B cell (primary cell): Measurements from ENCODE around the gene TPSG1. TPM values are rescaled to one million over a fixed set of nuclear protein-coding genes. Genes with fewer than 3 reads are reported as not detected.

Source experiments
- ATAC-seq: fragments of 200-7000 bp; cut with Tn5 transposase; one replicate; pipeline ENCODE4 v1.10.0; 2021; ENCODE audit warnings: low read depth, mild to moderate bottlenecking, moderate number of reproducible peaks, moderate library complexity
- CTCF ChIA-PET: fragments of 350-600 bp; sonication (Branson Sonifier 250); formaldehyde crosslinking; loops from one replicate; lab custom pipeline; 2021; ENCODE audit warnings: antibody characterized with exemption, inconsistent platforms; lab: Charles Lee
- POLR2A ChIA-PET: fragments of 350-600 bp; sonication (Branson Sonifier 250); formaldehyde crosslinking; loops from one replicate; lab custom pipeline; 2021; ENCODE audit warnings: antibody characterized with exemption; lab: Charles Lee
- DNase-seq: peaks from one replicate; pipeline ENCODE4 v3.0.0; 2013
- H2AFZ ChIP-seq: 2 replicates; pipeline ENCODE4 v1.6.1; 2012; ENCODE audit warnings: mild to moderate bottlenecking, low read depth, low read length; ENCODE audit not compliant: insufficient read depth, poor library complexity, severe bottlenecking
- H3K27ac ChIP-seq, 2 donors: 1 replicate in 1 of 2; 2 replicates in 1 of 2; pipeline ENCODE4 v1.5.1; 2012 to 2013; ENCODE audit warnings: low read length in 2 of 2, mild to moderate bottlenecking in 2 of 2, moderate library complexity in 1 of 2
- H3K27me3 ChIP-seq, 4 experiments: fragments of 200-600 bp in 1 of 4; sonication (generic) in 1 of 4; replicated peaks in 1 of 4; 1 replicate in 2 of 4; 2 replicates in 2 of 4; pipeline versions ENCODE4 v1.6.1 to v1.7.0; 2013 to 2016; ENCODE audit warnings: low read length in 3 of 4, mild to moderate bottlenecking in 2 of 4, mixed read lengths in 1 of 4, moderate library complexity in 1 of 4; ENCODE audit not compliant: insufficient read depth in 4 of 4, control insufficient read depth in 3 of 4; ENCODE audit errors: control extremely low read depth in 1 of 4
- H3K36me3 ChIP-seq, 2 experiments: replicated peaks in 1 of 2; 1 replicate in 1 of 2; 2 replicates in 1 of 2; pipeline versions ENCODE4 v1.6.1 to v1.7.1; 2013; ENCODE audit warnings: low read length in 1 of 2; ENCODE audit not compliant: insufficient read depth in 2 of 2, control insufficient read depth in 1 of 2; ENCODE audit errors: control extremely low read depth in 1 of 2, extremely low read depth in 1 of 2
- H3K4me1 ChIP-seq, 2 donors: fragments of 200-600 bp in 1 of 2; sonication (generic) in 1 of 2; 1 replicate in 1 of 2; 2 replicates in 1 of 2; pipeline versions ENCODE4 v1.5.1 to v1.6.1; 2013 to 2017; ENCODE audit warnings: low read length in 2 of 2; ENCODE audit not compliant: control insufficient read depth in 2 of 2, insufficient read depth in 2 of 2
- H3K4me2 ChIP-seq: replicated peaks from 2 replicates; pipeline ENCODE3; 2012; ENCODE audit warnings: mild to moderate bottlenecking, low read depth, low read length; ENCODE audit not compliant: poor library complexity, severe bottlenecking
- H3K4me3 ChIP-seq, 5 experiments: fragments of 200-600 bp in 1 of 5; sonication (generic) in 1 of 5; 1 replicate in 3 of 5; 2 replicates in 2 of 5; pipeline versions ENCODE4 v1.5.1 to v1.7.0; 2011 to 2016; ENCODE audit warnings: low read length in 4 of 5, mild to moderate bottlenecking in 4 of 5, low read depth in 2 of 5, control low read depth in 1 of 5, moderate library complexity in 1 of 5; ENCODE audit not compliant: insufficient read depth in 1 of 5; ENCODE audit errors: control extremely low read depth in 1 of 5, extremely low read depth in 1 of 5
- H3K79me2 ChIP-seq: fragments of 200-600 bp; sonication (generic); one replicate; pipeline ENCODE4 v1.6.0; 2016; ENCODE audit warnings: low read length; ENCODE audit not compliant: control insufficient read depth, insufficient read depth
- H3K9ac ChIP-seq: fragments of 200-600 bp; sonication (generic); 2 replicates; pipeline ENCODE4 v1.6.1; 2017; ENCODE audit warnings: mild to moderate bottlenecking, low read length, moderate library complexity
- H3K9me3 ChIP-seq, 3 donors: one replicate each; pipeline versions ENCODE4 v1.6.1 to v1.7.1; 2013; ENCODE audit warnings: low read length in 2 of 3; ENCODE audit not compliant: control insufficient read depth in 2 of 3, insufficient read depth in 1 of 3; ENCODE audit errors: control extremely low read depth in 1 of 3
- H4K20me1 ChIP-seq: 2 replicates; pipeline ENCODE4 v1.6.0; 2012; ENCODE audit warnings: mild to moderate bottlenecking, low read length; ENCODE audit not compliant: insufficient read depth, control insufficient read depth, poor library complexity, severe bottlenecking
- H3K27ac Mint-ChIP-seq: one replicate; pipeline ENCODE4 v1.8.0; 2021; ENCODE audit warnings: mixed read lengths
- H3K27me3 Mint-ChIP-seq: one replicate; pipeline ENCODE4 v1.8.0; 2021; ENCODE audit warnings: mixed read lengths
- H3K4me1 Mint-ChIP-seq: one replicate; pipeline ENCODE4 v1.8.0; 2021; ENCODE audit warnings: mixed read lengths
- H3K4me3 Mint-ChIP-seq: one replicate; pipeline ENCODE4 v1.8.0; 2021; ENCODE audit warnings: mixed read lengths
- H3K9me3 Mint-ChIP-seq: one replicate; pipeline ENCODE4 v1.8.0; 2022; ENCODE audit warnings: mixed read lengths; ENCODE audit not compliant: insufficient read depth
- EZH2 ChIP-seq: IDR thresholded peaks from 2 replicates; pipeline ENCODE4 v1.6.1; 2012; ENCODE audit warnings: borderline replicate concordance, low read depth, mild to moderate bottlenecking, moderate library complexity, low read length; ENCODE audit not compliant: insufficient read depth, poor library complexity, severe bottlenecking
- WGBS: methylation state at CpG from one replicate; pipeline ENCODE4 v1.1.5; 2013; ENCODE audit warnings: missing lambda C conversion rate; ENCODE audit not compliant: insufficient coverage; 5-methylcytosine and 5-hydroxymethylcytosine counted together
- intact Hi-C: fragments of 100-400 bp; cut with micrococcal nuclease; formaldehyde crosslinking; loops from one replicate; pipeline ENCODE4 v1.10.0; 2022
- polyA plus RNA-seq: library from polyadenylated mRNA; depleted of rRNA; stranded (reverse); fragments of >200 nt; gene quantifications from 2 replicates; pipeline ENCODE4 v1.2.3, GENCODE V29; 2012
- total RNA-seq, 2 donors: library from RNA; stranded (reverse); fragments of 120-200 nt in 1 of 2; gene quantifications; 1 replicate in 1 of 2; 2 replicates in 1 of 2; pipeline versions ENCODE4 v1.2.3 to v1.2.4, GENCODE V29; 2013 to 2022
- TF ChIP-seq, protein P1 (sequence below): fragments of 200-600 bp; IDR thresholded peaks from one replicate; pipeline ENCODE4 v1.8.0; 2022; ENCODE audit warnings: antibody characterized with exemption, mild to moderate bottlenecking

TPSG1 gene
- total and polyA plus RNA-seq, 2 donors (not counting 1 experiment from before 2014, with no cell fraction given) = not detected

DNA sequence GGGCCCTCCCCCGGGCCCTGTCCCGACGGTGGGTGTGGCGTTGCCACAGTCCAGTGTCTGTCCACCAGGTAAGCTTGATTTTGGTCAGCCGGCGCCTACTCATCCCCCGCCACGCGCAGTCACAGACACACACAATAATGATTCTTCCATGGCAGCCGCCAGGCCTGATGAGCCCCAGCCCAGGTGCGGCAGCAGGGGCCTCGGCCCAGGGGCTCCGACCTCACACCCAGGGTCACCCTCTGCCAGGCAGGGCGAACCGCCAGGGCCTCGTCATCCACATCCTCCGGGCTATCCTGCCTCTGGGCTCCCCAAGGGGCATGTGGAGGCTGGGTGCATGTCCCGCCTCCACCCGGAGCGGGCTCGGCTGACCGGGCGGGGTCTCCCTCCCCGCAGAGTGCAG, 7.5 kb downstream of the TPSG1 start:
- Mint-ChIP-seq H3K4me3 (no peak overlapping the region), H3K27ac (no peak overlapping the region), H3K4me1 (no peaks in the 10 kb centered on the region), H3K27me3 (no peaks in the 10 kb centered on the region), H3K9me3 (no peaks in the 10 kb centered on the region)
- intact Hi-C loops = no loop called here
- no peaks in the 10 kb centered on the region for H3K36me3 ChIP-seq
- H3K27me3 ChIP-seq = no peaks in the 10 kb centered on the region
- H3K4me1 ChIP-seq = no peaks in the 10 kb centered on the region
- CTCF ChIA-PET = no interaction called here
- POLR2A ChIA-PET = no interaction called here
- H2AFZ ChIP-seq = no peak overlapping the region
- 93% methylated on average over 24 of the region's 24 CpGs for WGBS
- no peak overlapping the region for H3K4me2 ChIP-seq
- H3K27ac ChIP-seq = no peak overlapping the region
- no peak overlapping the region for H3K9ac ChIP-seq
- DNase-seq (no peak), ATAC-seq (no peak)
- H3K4me3 ChIP-seq = no peak overlapping the region
- H3K9me3 ChIP-seq = no peaks in the 10 kb centered on the region
- no peaks in the 10 kb centered on the region for H4K20me1 ChIP-seq
- no peaks in the 10 kb centered on the region for H3K79me2 ChIP-seq
- TF ChIP-seq EZH2 = no peak
- TF ChIP-seq, protein P1, sequence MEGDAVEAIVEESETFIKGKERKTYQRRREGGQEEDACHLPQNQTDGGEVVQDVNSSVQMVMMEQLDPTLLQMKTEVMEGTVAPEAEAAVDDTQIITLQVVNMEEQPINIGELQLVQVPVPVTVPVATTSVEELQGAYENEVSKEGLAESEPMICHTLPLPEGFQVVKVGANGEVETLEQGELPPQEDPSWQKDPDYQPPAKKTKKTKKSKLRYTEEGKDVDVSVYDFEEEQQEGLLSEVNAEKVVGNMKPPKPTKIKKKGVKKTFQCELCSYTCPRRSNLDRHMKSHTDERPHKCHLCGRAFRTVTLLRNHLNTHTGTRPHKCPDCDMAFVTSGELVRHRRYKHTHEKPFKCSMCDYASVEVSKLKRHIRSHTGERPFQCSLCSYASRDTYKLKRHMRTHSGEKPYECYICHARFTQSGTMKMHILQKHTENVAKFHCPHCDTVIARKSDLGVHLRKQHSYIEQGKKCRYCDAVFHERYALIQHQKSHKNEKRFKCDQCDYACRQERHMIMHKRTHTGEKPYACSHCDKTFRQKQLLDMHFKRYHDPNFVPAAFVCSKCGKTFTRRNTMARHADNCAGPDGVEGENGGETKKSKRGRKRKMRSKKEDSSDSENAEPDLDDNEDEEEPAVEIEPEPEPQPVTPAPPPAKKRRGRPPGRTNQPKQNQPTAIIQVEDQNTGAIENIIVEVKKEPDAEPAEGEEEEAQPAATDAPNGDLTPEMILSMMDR = no peak

DNA sequence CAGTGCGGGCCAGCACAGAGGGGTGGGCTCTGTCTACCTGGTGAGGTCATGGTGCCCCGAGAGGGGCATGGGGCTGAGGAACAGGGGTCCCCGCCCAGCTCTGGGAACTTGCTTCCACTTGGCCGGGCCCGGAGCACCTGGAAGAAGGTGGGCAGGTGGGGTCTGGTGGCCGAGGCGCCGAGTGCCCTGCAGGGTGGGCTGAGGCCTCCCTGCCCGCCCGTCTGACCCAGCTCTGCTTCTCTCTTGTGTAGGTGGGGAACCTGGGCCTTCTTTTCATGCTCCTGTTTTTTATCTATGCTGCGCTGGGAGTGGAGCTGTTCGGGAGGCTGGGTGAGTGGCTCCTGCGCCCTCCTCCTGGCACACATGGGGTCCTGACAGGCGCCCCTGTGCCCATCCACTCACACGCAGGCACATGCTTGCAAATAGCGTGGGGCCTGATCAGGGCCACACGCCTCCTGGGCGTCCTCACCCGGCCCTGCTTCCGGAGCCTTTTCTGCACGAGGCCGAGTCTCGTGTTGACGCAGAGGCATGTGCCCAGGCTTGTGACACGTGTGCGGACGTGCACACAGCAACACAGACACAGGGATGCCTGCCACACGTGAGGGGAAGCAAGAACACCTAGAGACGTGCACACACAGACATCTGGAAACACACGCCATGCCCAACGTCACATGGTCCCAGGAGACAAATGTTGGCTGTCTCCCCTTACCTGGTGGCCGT, 8.2 kb downstream of the TPSG1 start:
- H3K4me1 Mint-ChIP-seq = no peaks in the 10 kb centered on the region
- WGBS = 86% methylated on average over 32 of the region's 32 CpGs
- no peaks in the 10 kb centered on the region for H3K79me2 ChIP-seq
- H3K4me3 ChIP-seq = no peak overlapping the region
- H3K4me3 Mint-ChIP-seq = no peak overlapping the region
- H4K20me1 ChIP-seq = no peaks in the 10 kb centered on the region
- ATAC-seq = no peak
- DNase-seq = no peak
- no peak overlapping the region for H3K4me2 ChIP-seq
- no peaks in the 10 kb centered on the region for H3K9me3 ChIP-seq
- H3K27ac ChIP-seq = no peak overlapping the region
- POLR2A ChIA-PET = no interaction called here
- intact Hi-C loops = no loop called here
- CTCF ChIA-PET = no interaction called here
- no peak overlapping the region for H2AFZ ChIP-seq
- H3K4me1 ChIP-seq = no peaks in the 10 kb centered on the region
- no peaks in the 10 kb centered on the region for H3K27me3 Mint-ChIP-seq
- H3K27ac Mint-ChIP-seq = no peak overlapping the region
- TF ChIP-seq EZH2 = no peak
- TF ChIP-seq, protein P1 = no peak
- H3K9ac ChIP-seq = no peak overlapping the region
- H3K36me3 ChIP-seq = no peaks in the 10 kb centered on the region
- no peaks in the 10 kb centered on the region for H3K9me3 Mint-ChIP-seq
- H3K27me3 ChIP-seq = no peaks in the 10 kb centered on the region
